Measurements from ENCODE around the gene DNAH7.

The DNAH7 gene

GRCh38 chr2:195808189-195808588 is 260.4 kb downstream of the DNAH7 start:
- no peak overlapping the region for H3K4me3 Mint-ChIP-seq
- peaks cover 5% of the 10 kb centered on the region for H3K27me3 Mint-ChIP-seq
- no peaks in the 10 kb centered on the region for H3K9me3 Mint-ChIP-seq
- H3K4me1 Mint-ChIP-seq (ENCODE audit: low read depth) = no peaks in the 10 kb centered on the region
- H3K36me3 Mint-ChIP-seq (ENCODE audit: low read depth) = no peaks in the 10 kb centered on the region
- H3K27ac Mint-ChIP-seq = no peak overlapping the region
- DNase-seq = no peak

GRCh38 chr2:195805283-195805976 is 263.2 kb downstream of the DNAH7 start:
- Mint-ChIP-seq H3K9me3 (no peaks in the 10 kb centered on the region), H3K27me3 (peaks cover 5% of the 10 kb centered on the region), H3K36me3 (ENCODE audit: low read depth) (no peaks in the 10 kb centered on the region), H3K4me1 (ENCODE audit: low read depth) (no peaks in the 10 kb centered on the region), H3K4me3 (no peak overlapping the region), H3K27ac (no peak overlapping the region)
- no peak for DNase-seq

DNA sequence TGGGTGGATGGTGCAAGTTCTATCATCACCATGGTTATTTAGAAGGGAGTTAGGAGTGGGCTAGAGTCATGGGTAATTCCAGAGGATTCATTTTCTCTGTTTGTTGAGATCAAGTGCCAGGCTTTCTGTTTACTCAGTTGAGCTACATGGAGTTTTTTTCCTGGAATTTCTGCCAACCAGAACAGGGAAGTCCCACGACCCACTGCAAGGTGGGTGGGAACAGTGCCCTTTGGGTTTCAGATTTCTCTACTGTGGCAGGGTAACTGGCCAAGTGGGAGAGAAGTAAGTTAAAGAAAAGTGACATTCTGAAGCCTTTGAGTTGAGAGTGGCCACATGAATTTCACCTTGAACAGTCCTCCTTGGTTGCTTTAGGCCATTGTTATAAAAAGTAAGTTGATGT is 272.8 kb downstream of the DNAH7 start:
- Mint-ChIP-seq H3K27me3 (no peaks in the 10 kb centered on the region), H3K4me1 (ENCODE audit: low read depth) (no peaks in the 10 kb centered on the region), H3K36me3 (ENCODE audit: low read depth) (no peaks in the 10 kb centered on the region), H3K4me3 (no peak overlapping the region), H3K27ac (no peak overlapping the region), H3K9me3 (peaks cover under 1% of the 10 kb centered on the region)
- DNase-seq = no peak

DNA sequence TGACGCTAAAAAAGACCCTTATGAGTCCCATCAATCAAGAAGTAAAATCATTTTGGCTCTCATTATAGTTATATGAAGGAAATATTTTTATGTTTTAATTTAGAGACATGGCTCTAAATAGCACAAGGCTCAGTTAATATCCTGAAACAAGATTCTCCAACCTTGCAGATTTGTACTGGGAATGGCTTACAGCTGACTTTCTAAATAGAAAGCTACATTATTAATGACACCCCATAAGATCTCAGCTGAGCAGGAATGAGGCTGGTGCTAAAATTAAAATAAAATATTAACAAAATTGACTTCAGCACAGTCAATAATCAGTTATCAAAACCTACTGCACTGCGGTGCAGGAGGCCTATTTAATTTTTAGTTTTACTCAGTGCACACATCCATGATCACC is 274.8 kb downstream of the DNAH7 start:
- DNase-seq = no peak
- H3K36me3 Mint-ChIP-seq (ENCODE audit: low read depth) = no peaks in the 10 kb centered on the region
- no peak overlapping the region for H3K4me3 Mint-ChIP-seq
- H3K9me3 Mint-ChIP-seq = peaks cover 5% of the 10 kb centered on the region
- no peaks in the 10 kb centered on the region for H3K4me1 Mint-ChIP-seq (ENCODE audit: low read depth)
- H3K27ac Mint-ChIP-seq = no peak overlapping the region
- H3K27me3 Mint-ChIP-seq = no peaks in the 10 kb centered on the region

GRCh38 chr2:195782156-195782555 is 286.5 kb downstream of the DNAH7 start:
- Mint-ChIP-seq H3K9me3 (no peaks in the 10 kb centered on the region), H3K4me3 (no peak overlapping the region)
- no peak for DNase-seq

DNA sequence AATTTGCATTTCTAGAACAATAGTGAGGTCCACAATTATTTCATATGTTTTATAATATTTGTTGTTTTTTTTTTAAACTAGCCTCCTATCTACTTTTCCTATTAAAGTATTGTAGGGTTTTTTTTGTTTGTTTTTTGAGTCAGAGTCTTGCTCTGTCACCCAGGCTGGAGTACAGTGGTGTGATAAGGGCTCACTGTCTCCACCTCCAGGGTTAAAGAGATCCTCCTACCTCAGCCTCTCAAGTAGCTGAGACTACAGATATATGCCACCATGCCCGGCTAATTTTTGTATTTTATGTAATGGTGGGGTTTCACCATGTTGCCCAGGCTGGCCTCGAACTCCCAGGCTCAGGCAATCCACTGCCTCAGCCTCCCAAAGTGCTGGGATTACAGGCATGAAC is 289.1 kb downstream of the DNAH7 start:
- H3K4me3 Mint-ChIP-seq = no peak overlapping the region
- H3K36me3 Mint-ChIP-seq (ENCODE audit: low read depth) = no peaks in the 10 kb centered on the region
- H3K27me3 Mint-ChIP-seq = no peaks in the 10 kb centered on the region
- no peaks in the 10 kb centered on the region for H3K9me3 Mint-ChIP-seq
- H3K4me1 Mint-ChIP-seq (ENCODE audit: low read depth) = no peaks in the 10 kb centered on the region
- no peak for DNase-seq
- no peak overlapping the region for H3K27ac Mint-ChIP-seq

More at GRCh38 chr2:195782156-195782555, 286.5 kb downstream of the DNAH7 start:
- no peaks in the 10 kb centered on the region for H3K27me3 Mint-ChIP-seq
- H3K4me1 Mint-ChIP-seq (ENCODE audit: low read depth) = no peaks in the 10 kb centered on the region
- no peaks in the 10 kb centered on the region for H3K36me3 Mint-ChIP-seq (ENCODE audit: low read depth)
- no peak overlapping the region for H3K27ac Mint-ChIP-seq

GRCh38 chr2:195769975-195770374 is 298.7 kb downstream of the DNAH7 start:
- no peak overlapping the region for H3K27ac Mint-ChIP-seq
- H3K4me3 Mint-ChIP-seq = no peak overlapping the region
- H3K27me3 Mint-ChIP-seq = no peaks in the 10 kb centered on the region
- H3K4me1 Mint-ChIP-seq (ENCODE audit: low read depth) = no peaks in the 10 kb centered on the region
- DNase-seq = no peak
- no peaks in the 10 kb centered on the region for H3K36me3 Mint-ChIP-seq (ENCODE audit: low read depth)
- peaks cover 11% of the 10 kb centered on the region for H3K9me3 Mint-ChIP-seq

DNA sequence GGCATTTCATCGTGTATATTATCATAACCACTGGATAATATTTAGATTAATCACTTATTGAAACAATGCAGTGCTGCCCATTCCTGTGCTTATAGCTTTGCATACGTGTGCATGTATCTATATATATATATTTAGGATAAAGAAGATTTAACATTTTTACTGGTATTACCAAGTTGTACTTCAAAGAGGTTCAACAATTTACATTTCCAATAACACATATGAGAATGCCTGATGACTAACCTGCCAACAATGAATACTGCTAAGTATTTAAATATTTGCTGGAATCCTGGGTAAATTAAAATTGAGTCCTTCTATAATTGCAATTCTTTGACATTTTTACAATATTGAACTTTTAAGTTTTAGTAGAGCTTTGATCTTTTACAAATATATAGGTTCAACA is 300.2 kb downstream of the DNAH7 start:
- H3K27me3 Mint-ChIP-seq = no peaks in the 10 kb centered on the region
- H3K4me3 Mint-ChIP-seq = no peak overlapping the region

GRCh38 chr2:195766691-195767090 is 301.9 kb downstream of the DNAH7 start:
- Mint-ChIP-seq H3K9me3 (peaks cover 36% of the 10 kb centered on the region), H3K27ac (no peak overlapping the region), H3K36me3 (ENCODE audit: low read depth) (no peaks in the 10 kb centered on the region), H3K4me1 (ENCODE audit: low read depth) (no peaks in the 10 kb centered on the region), H3K27me3 (no peaks in the 10 kb centered on the region), H3K4me3 (no peak overlapping the region)
- DNase-seq = no peak

More for the DNA sequence above, 300.2 kb downstream of the DNAH7 start:
- Mint-ChIP-seq H3K27ac (no peak overlapping the region), H3K4me1 (ENCODE audit: low read depth) (no peaks in the 10 kb centered on the region), H3K9me3 (peaks cover 21% of the 10 kb centered on the region), H3K36me3 (ENCODE audit: low read depth) (no peaks in the 10 kb centered on the region)
- no peak for DNase-seq

DNA sequence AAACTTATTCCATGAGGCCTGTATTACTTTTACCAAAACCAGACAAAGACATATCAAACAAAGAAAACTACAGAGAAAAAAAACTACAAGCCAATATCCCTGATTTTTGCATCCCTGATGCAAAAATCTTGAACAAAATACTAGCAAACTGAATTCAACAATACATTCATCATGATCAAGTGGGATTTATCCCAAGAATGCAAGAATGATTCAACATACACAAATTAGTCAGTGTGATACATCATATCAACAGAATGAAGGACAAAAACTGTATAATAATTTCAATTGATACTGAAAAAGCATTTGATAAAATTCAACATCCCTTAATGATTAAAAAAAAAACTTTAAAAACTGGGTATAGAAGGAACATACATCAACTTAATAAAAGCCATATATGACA is 304.8 kb downstream of the DNAH7 start:
- H3K9me3 Mint-ChIP-seq = peaks cover 53% of the 10 kb centered on the region
- no peak for DNase-seq
- H3K27ac Mint-ChIP-seq = no peak overlapping the region
- no peaks in the 10 kb centered on the region for H3K36me3 Mint-ChIP-seq (ENCODE audit: low read depth)
- no peaks in the 10 kb centered on the region for H3K4me1 Mint-ChIP-seq (ENCODE audit: low read depth)
- H3K27me3 Mint-ChIP-seq = no peaks in the 10 kb centered on the region
- H3K4me3 Mint-ChIP-seq = no peak overlapping the region

GRCh38 chr2:195759877-195760276 is 308.8 kb downstream of the DNAH7 start:
- peaks cover 46% of the 10 kb centered on the region for H3K9me3 Mint-ChIP-seq
- H3K4me1 Mint-ChIP-seq (ENCODE audit: low read depth) = no peaks in the 10 kb centered on the region
- H3K27me3 Mint-ChIP-seq = no peaks in the 10 kb centered on the region
- peaks cover 3% of the 10 kb centered on the region for H3K36me3 Mint-ChIP-seq (ENCODE audit: low read depth)
- H3K4me3 Mint-ChIP-seq = no peak overlapping the region
- DNase-seq = no peak
- H3K27ac Mint-ChIP-seq = no peak overlapping the region

DNA sequence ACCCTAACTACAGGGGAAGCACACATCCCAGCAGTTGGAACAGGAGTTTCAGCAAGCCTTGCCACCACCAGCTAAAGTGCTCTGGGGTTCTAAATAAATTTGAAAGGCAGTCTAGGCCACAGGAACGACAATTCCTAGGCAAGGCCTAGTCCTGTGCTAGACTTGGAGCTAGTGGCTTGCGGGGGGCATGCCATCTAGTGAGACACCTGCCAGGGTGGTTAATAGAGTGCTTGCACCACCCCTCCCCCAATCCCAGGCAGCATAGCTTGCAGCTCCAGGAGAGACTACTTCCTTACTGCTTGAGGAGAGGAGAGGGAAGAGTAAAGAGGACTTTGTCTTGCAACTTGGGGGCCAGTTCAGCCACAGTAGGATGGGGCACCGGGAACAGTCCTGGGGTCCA is 309.8 kb downstream of the DNAH7 start:
- Mint-ChIP-seq H3K36me3 (ENCODE audit: low read depth) (peaks cover 3% of the 10 kb centered on the region), H3K4me1 (ENCODE audit: low read depth) (no peaks in the 10 kb centered on the region), H3K27me3 (no peaks in the 10 kb centered on the region), H3K27ac (no peak overlapping the region), H3K4me3 (no peak overlapping the region), H3K9me3 (peaks cover 40% of the 10 kb centered on the region)
- no peak for DNase-seq

- no peak for DNase-seq
- Mint-ChIP-seq H3K9me3 (peaks cover 18% of the 10 kb centered on the region), H3K27ac (no peak overlapping the region), H3K27me3 (no peaks in the 10 kb centered on the region), H3K36me3 (ENCODE audit: low read depth) (peaks cover 3% of the 10 kb centered on the region), H3K4me1 (ENCODE audit: low read depth) (no peaks in the 10 kb centered on the region), H3K4me3 (no peak overlapping the region)
Observed at GRCh38 chr2:195756218-195756942, 312.3 kb downstream of the DNAH7 start.

- no peak overlapping the region for H3K27ac Mint-ChIP-seq
Observed at GRCh38 chr2:195741191-195741590, 327.4 kb downstream of the DNAH7 start.

DNA sequence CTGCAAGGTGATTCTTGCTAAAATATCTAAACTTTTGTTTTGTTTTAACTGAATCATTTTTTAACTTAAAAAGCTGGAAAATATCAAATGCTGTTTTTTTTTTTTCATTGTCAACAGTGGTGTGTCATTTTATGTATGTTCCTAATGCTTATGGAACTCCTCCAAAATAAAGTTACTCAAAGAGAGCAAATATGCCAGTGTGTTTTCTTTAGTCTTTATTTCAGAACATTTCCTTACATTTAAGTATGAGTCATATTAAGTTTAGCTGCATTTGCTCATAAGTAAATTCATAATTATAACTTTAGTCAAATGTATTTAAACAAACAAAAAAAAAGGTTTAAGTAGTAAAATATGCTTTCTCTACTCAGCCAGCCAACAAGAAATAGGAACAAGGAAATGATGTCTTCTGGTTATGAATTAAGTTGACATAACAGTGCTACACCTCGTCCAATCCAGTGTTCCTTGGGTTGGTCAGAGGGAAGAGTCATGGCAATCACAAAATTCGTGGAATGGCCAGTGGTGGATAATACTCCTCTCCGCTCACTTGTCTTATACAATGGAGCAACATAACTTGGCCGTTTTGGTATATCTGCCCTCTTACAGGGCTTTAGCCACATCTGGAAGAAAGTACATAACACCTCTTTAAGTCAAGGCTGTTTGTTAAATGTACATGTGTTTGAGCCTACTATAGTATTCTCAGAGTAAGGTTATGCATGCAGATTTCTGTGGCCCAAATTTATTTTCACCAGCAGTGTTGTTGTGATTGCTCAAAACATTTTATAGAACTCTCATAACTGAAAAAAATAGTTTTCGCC is 330.9 kb downstream of the DNAH7 start:
- Mint-ChIP-seq H3K4me3 (no peak overlapping the region), H3K27me3 (no peaks in the 10 kb centered on the region), H3K36me3 (ENCODE audit: low read depth) (peaks cover 78% of the 10 kb centered on the region), H3K4me1 (ENCODE audit: low read depth) (no peaks in the 10 kb centered on the region), H3K9me3 (peaks cover 2% of the 10 kb centered on the region), H3K27ac (no peak overlapping the region)
- no peak for DNase-seq

More at GRCh38 chr2:195741191-195741590, 327.4 kb downstream of the DNAH7 start:
- Mint-ChIP-seq H3K9me3 (peaks cover 7% of the 10 kb centered on the region), H3K4me1 (ENCODE audit: low read depth) (no peaks in the 10 kb centered on the region), H3K36me3 (ENCODE audit: low read depth) (peaks cover 65% of the 10 kb centered on the region), H3K4me3 (no peak overlapping the region), H3K27me3 (no peaks in the 10 kb centered on the region)
- DNase-seq = no peak
